SIG-M5 (cell line): Measurements from ENCODE around the gene CA10.

ENCODE experiments used
- DNase-seq: peaks from one replicate; lab custom pipeline; 2025; lab: John Stamatoyannopoulos, UW

The CA10 gene

DNA sequence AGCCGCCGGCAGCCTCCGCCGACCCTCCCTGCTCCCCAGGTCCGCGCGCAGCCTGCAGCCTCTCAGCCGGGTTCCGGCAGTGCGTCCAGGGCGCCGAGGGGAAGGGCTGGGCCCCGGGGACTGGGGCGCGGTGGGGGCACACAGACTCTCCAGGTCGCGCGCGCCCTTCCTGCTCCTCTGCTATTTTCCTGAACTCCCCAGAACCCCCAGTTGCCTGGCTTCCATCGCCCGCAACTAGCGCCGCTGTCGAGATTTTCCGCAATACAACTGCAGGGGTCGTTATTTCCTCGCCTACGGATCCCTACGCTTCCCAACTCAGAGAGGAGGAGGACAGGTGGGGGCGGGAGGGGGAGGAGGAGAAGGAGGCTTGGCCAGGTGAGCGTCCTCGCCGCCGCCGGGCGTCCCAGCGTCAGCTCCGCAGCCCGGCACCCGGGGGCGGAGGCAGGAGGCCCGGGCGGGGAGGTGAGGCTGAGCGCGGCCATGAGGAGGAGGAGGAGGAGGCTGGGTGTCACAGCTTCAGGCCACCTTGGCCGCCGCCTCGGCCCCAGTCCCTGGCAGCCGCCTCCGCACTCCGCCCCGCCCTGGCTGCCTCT is at the start of gene CA10:
CA10 (minus strand) TSS at position 265 of the 593 bp plus-strand sequence.
- no peak for DNase-seq

DNA sequence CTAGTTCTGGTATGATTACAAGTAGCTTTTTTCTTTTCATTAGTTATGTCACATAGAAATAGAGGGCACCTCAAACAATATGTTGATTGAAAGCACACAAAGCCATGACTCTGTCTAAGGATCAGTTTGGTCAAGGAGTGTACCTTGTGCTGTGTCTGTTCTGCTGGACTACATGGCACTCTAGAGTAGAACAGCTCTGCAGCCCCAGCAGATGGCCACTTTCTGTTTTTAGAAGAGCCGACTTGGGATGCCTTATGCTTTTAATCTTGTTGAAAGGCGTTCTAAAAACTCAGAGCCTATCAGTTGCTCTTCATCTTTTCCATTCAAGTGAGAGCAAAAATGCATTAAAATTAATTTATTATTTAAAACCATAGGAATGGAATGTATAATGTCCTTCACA is 49.3 kb upstream of the CA10 start:
- DNase-seq, result no peak

DNA sequence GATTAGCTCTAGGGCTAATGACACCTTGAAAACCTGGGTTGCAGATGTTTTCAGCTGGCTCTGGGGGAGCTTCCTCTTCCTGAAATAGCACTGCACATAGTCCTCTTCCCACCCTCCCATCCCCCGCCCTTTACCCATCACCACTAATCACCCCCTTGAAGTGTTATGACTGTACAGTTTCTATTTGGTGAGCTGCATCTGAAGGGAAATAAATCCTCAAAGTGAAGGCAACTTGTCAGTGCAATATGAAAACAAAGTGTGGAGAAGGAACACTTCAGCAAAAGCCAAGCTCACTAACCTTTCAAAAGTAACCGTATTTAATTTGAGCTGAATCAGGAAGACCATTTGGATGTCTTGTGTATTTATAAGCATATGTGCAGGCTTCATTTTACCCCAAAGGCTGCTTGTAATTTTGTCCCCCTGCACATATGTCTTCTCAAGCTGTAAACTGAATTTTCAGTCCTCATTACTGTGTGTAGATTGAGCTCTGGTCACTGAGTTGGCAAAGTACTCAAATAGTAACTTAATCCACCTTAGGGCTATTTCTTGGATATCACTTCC is 44.1 kb upstream of the CA10 start:
- DNase-seq, result no peak

DNA sequence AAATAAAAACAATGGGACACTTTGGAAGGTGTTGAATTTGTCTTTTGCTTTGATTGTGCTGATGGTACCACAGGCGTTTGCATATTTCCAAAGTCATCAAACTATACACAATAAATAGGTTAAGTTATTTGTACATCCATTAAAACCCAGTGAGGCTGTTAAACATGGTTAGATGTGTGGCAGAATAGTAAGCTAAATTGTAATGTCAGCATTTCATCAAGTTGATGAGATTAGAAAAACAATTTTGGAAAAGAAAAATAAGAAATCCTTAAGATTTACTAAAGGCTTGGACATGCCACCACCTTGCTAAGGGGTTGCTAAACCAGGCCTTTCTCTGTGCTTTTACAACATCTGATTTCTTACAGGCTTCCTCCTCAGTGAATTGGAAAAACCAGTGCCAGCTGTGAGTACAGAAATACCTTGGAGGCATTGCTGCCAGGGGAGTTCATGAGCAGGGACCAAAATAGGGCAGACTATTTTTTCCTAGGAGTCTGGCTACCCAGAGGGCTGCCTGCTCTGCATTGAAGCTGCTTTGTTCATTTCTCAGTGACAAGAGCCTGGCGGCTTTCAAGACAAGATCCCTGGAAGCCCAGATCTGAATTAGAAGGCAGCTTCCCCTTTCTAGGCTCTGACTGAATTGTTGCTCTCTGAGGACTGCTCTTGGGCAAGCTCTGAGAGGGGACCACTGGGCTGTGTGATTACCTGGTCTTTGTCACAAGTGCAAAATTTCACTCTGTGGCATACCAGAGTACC is 43.4 kb upstream of the CA10 start:
- no peak for DNase-seq

DNA sequence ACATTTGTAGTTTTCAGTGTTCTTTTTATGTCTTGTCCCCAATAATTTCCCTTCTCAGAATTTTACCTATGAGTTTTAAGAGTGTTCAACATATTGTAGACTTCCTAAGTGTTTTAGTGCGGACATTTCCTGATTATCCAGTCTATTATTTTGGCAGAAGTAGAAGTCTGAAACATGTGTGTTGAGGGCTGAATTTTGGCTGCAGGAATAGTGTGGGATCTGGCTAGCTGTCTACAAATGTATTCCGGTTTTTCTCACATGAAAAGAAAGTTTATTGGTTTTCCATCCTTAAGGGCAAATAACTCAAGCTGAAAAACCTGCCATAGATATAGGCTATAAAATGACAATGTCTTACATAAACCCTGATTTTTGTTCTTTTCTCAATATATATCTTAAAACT is 33.0 kb upstream of the CA10 start:
- DNase-seq, result no peak

DNA sequence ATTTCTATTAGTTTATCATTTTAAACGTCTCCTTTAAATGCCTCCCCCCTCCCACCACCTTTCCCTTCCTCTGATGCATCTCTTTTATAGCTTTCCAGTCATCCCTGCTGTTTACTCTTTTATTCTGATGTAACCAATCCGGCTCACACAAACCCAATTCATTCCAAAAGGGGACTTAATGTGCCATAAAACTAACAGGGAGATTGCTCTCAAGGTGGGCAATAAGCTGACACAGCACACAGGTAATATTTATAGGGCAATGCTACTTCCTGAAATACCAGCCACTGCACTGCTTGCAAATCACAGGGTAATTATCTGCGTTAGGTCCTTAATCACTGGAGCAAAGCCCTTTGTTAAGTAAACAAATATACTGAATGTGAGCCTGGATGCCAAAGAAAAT is 23.3 kb upstream of the CA10 start:
- no peak for DNase-seq

DNA sequence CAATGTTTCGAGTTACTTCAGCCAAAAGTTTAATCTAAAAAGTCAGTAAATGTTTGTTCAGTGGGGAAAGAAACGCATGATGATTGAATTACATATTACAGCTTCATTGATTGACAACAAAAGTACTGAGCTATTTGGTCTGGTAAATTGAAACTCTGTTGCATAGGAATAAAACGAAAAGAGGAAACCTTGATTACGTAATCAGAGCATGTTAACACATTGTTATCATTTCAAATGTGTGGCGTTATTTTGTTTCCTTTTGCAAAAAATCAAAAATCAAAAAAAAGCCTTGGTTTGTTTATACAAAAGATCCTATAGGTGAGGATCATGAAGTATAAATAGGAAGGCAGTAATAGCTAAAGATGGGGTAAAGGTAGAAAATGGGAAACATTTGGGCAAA is 19.5 kb upstream of the CA10 start:
- DNase-seq, result no peak

DNA sequence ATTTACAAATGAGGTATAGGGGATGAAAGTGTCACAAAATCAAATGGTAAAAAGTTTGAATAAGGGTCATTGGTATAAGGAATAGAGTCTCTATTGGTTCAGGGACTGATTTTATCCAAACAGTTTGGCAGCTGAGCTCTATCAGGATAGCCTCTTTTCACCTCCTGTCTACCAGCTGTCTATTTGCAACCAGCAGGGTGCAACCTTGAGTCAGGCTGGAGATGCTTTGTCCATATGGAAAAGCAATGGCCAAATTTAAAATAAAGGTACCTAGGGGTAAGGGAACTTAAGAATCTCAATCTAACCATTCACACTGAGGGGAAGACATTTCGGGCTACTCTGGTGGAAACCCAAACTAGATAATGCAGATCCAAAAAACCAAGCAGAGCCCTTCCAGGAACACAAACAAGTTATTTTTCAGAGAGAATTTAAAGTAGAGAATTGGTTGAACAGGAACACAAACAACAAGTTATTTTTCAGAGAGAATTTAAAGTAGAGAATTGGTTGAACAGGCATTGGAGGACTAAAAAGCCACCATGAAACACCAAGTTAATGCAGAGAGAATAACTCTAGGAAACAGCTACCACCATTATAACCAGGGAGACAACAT is 12.6 kb upstream of the CA10 start:
- no peak for DNase-seq

DNA sequence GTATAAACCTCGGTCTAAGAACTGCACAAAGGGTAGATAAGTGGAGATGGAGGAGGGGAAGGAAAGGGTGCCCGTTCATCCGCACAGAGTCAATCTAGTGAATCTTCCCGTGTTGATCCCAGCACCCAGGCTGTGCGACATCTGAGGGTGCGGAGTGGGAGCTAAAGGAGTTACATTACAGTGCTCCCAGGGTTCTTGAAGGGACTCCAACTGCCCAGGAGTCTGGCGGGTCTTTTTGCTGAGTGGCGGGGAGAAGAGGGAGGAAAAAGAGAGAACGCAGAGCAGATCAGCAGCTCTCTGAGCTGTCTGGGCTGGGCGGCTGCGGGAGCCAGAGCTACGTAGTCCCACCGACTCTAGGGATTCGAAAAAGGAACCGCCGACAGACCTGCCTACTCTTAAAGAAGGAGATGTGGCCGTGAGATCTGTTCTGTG is 1.6 kb upstream of the CA10 start:
- DNase-seq, result no peak

DNA sequence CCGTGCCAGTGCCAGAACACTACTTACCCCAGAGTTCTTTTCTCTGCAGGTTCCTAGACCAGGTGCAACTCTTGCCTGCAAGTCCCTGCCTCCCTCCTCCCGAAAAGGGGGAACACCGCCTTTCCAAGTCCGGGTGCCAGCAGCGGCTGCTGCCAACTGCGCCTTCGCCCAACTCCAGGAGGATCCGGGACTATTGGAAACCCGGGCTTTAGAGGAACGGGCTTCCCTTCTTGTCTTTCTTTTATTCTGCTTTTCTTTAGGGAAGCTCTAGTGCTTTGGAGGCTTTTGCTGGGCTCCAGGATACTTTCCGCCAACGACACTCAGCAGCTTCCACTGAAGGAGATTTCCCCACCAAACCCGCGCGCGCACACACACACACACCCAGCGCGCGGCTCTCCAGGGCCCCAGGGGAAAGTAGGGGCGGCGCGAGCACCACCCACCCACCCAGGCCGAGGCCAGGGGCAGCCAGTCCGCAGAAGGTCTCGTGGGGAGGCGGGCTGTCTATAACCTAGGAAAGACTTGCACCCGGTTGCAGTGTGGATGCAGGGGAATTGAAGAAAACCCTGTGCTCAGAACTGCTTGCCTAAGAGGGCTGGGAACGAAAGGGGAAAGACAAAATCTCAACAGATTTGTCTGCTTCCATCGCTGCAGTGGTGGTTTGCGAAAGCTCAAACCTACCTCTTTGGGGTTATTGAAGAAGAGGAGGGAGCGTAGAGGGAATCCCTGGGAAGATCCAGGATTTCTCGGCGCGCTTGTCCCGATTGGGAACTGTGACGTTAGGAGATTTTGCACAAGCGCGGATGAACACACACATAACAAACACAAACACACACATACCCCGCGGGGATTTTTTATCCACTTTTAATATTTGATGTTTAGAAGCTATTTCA is 977 bp upstream of the CA10 start:
- DNase-seq, result no peak

DNA sequence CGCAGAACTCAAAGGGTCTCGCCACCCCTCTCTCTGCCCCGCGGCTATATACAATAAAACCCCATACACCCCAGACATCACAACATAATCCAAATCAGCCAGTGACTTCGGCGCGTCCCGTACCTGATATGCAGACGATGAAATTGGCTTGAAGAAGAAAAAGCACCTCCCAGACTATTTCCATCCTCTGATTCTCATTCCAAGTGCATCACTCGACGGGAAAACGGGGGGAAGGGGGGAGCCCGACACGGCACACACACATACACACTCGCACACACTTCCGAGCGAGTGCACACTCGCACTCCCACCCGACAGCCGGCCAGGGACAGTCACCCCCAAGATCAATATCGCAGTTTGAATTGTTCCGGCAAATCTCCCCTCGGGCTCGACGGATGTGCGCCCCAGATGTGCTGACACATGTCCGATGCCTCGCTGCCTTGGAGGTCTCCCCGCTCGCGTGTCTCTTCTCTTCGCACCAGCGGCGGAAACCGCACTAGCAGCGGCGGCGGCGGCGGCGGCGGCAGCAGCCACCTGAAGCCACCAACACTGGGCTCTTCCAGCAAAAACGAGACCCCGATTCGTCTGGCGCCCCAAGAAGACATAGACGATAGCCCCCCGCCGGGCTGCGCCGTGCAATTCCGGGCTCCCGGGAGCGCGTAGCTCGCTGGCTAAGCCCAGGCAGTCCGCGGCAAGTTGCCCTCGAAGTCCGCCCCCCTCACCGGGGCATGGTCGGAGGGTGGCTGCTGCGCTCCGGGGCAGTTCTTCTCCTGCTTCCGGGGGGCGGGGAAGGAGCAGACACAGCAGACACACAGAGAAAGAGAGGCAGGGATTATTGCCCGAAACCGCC is 688 bp downstream of the CA10 start:
- no peak for DNase-seq

DNA sequence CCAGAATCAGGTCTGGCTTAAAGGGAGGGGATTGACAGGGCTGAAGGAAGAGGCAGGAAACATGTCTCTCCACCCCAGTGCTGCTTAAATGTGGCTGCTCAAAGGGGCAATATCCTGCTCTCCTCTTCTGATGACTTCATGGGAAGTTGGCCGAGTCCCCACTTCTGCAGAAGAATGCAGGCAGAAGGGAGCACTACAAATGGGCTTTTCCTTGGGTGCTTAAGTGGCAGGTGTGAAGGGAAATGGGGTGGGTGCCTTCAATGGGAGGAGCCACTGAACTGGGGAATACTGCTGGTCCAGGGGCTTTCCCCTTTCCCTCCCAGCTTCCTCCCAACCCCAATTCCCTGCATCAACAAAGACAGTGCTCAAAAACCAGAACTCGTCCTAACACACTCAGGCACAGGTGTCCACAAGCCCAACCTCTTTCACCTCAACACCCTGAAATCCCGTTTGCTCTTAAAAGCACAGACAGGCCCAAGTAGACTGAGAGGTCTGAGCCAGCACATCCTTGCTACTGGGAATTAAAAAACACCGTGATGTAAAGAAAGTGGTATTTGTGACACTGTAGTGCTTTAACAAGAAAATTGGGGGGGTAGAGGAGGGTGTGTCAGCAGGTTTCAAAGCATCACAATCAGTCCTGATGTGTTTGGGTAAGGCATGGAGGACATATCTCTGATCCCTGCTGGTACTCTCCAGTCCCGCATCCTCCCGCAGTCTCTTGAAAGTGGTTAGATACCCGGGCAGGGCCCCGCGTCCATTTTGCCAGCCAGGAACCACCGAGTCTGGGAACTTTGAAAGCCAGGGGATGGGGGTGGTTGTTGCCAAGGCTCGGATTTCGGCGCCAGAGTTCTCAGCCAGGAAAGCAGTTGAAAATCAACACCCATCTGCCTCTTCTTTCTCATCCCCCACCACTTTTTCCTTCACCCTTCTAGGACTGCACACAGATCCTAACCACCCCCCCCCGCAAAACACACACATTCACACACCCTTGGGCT is 1.6 kb downstream of the CA10 start:
- DNase-seq, result no peak

DNA sequence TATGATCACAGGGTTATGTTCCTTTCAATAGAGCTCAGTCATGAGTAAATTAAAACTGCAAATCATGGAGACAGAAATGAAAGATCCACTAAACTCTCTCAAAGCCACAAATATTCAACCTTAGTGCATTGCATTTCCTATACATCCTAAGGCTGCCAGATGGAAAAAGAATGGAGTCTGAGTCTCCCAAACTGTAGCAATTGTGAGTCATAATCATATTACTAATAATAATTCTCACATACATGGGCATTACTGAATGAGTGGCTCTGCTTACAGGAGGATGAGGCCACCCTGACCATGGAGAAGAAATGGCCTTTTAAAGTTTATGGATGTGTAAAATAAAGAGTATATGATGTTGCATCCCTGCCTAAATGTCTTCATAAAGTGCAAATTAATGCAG is 3.2 kb downstream of the CA10 start:
- no peak for DNase-seq

DNA sequence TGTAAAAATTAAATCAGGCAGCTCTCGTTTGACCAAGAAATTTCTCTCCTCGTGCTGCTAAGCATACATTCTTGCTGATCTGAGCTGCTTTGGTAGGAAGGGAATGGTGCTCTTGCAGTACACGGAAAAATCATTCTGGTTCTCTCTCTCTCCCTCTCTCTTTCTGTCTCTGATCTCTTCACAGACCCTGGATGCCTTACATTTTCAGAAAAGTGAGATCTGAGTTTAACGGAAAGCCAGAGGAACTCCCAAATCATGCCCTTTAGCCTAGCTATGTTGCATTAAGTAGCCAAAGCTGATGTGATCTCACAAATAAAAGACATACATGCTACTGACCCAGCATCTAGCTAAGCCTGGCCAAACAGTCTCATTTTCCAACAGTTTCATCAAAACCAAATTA is 4.0 kb downstream of the CA10 start:
- no peak for DNase-seq

DNA sequence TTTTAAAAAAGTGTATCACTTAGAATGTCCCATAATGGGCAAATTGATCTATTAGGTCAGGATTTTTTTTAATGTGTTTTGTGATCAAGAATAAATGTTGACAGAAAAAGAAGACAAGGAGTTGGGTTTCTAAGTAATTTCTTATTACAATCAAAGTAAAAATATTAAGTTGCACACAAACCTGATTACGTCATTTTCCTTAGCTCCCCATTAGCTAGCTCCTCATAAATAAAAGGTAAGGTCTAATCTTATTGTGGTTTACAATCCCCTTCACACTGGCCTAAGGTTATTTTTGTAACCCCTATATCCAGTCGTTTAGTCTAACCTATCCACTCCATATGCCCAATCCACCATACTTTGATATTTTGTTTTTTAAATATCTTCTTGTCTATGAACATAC is 7.6 kb downstream of the CA10 start:
- no peak for DNase-seq

DNA sequence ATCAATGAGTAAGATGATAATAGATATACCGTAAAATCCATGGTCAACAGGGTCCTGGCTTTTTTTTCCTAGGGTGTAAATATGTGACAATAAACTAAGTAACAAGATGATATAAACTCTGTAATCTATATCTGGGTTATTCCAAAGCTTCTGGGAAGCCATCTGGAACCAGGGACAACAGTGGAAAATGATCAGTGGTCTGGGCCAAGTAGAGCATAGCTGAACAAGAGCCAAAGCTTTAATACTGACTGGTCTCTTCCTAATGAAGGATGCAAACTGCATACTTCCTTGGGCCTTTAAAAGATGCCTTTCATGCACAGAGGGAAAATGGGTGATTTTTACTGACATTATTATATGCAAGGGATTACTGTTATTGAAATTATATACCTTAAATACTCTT is 8.9 kb downstream of the CA10 start:
- DNase-seq, result no peak

DNA sequence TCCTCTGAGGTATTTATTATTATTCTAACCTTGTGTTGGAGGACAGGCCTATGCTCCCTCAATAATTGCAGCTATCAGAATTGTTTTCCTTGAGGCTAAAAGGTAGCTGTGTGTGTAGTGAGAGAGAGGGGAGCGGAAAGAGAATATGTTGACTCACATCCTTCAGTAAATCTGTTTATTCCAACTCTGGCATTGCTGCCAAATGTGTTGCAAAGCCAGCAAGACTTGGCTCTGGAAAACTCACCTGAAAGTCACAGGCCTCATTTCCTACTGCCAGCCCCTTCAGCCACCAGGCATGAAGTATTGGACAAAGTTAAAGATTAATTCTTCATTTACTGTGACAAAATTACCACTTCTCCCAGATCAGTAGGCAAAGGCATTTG is 9.6 kb downstream of the CA10 start:
- no peak for DNase-seq

DNA sequence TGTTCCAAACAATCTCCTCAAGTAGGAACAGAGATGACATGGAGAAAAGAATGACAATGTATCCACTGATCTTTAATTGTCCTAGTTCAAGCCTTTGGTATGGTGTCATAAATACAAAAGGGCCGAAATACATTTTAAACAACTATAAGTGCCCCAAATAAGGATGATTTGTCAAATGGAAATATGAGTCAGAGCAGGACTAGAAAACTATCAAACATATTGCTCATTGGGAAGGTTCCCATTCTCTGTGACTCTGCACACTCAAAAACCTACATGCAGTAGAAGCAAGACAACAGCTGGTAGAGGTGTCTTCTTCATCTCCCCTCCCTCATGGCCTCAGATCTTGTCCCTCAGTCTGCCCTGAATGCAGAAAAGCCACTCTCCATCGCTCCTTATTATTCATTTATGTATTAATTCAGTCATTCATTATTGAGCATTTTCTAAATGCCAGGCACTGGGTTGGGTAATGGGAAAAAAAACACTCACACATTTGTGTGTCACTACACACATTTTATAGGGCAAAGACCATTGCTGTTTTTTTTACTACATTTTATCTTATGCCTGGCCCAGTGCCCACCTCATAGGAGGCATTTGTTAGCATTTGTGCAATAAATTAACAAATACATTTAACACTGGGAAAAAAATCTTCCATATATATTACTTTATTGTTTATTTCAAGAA is 10.1 kb downstream of the CA10 start:
- DNase-seq, result no peak

DNA sequence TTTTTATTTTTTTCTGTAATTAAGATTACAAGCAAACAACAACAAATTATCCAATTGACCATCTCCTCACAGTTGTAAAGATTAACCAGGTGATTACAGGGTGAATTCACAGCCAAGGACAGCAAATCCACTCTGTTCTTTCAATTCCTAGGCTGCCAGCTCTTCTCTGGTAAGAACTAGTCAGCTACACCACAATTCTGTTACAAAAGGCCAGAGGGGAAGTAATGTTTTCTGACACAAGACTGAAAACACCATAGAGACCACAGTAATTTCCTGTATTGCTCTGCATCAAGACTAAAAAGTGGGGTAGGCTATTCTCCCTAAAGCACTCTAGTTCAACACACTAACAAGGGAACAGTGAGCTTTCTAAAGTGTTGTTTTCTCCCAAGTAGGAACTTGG is 10.6 kb downstream of the CA10 start:
- DNase-seq, result no peak

DNA sequence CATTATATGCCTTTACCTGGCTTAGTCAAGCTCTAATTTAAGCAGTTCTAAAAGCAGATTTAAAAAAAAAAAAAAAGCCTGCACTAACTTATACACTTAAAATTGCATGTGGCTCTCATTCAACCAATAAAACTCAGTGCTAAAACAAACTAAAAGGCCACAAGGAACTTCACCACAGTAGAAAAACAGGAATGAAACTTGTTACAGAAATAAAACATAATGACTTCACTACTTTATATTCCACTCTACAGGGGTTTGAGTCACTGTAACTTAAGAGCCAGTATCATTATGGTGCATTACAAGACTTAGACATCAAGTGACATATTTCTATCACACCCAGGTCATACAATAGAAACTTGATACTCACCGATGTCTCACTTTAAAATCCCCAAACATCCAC is 11.1 kb downstream of the CA10 start:
- DNase-seq, result no peak
